K562 (cell line): ENCODE results near the gene ALOX12. TPM values are rescaled to one million over a fixed set of nuclear protein-coding genes. Genes with fewer than 3 reads are reported as not detected.

Experiments
- BHLHE40 ChIP-seq: IDR thresholded peaks from 2 replicates; pipeline ENCODE4 v1.6.1; 2011; ENCODE audit warnings: low read length, improper control_type of control experiment
- CBFB ChIP-seq: sonication (generic); formaldehyde crosslinking; IDR thresholded peaks from 2 replicates; pipeline ENCODE4 v1.4.0; 2020; ENCODE audit warnings: mild to moderate bottlenecking, missing genetic modification reagents
- CTCF ChIP-seq, 3 experiments: IDR thresholded peaks in 2 of 3; conservative IDR thresholded peaks in 1 of 3; 2 replicates each; pipeline ENCODE4 v1.5.1; 2011 to 2012; ENCODE audit warnings: low read length in 3 of 3, mild to moderate bottlenecking in 3 of 3, control low read depth in 2 of 3, improper control_type of control experiment in 1 of 3, inconsistent platforms in 1 of 3, low read depth in 1 of 3, mixed read lengths in 1 of 3, moderate library complexity in 1 of 3; ENCODE audit not compliant: insufficient read depth in 2 of 3
- FOXK2 ChIP-seq, 2 experiments: fragments of 450-650 bp; IDR thresholded peaks in 1 of 2; conservative IDR thresholded peaks in 1 of 2; 2 replicates each; pipeline ENCODE4 v1.6.1; 2016; ENCODE audit warnings: low read depth in 2 of 2, mild to moderate bottlenecking in 1 of 2
- GABPB1 ChIP-seq: sonication (generic); formaldehyde crosslinking; IDR thresholded peaks from 2 replicates; pipeline ENCODE4 v1.8.0; 2022; ENCODE audit warnings: mild to moderate bottlenecking, missing genetic modification reagents
- JUN ChIP-seq, 2 experiments: sonication (generic) in 1 of 2; formaldehyde crosslinking in 1 of 2; IDR thresholded peaks; 2 replicates each; pipeline versions ENCODE4 v1.6.1 to v1.8.0; 2012 to 2022; ENCODE audit warnings: borderline replicate concordance in 2 of 2, mild to moderate bottlenecking in 2 of 2, improper control_type of control experiment in 1 of 2, low read depth in 1 of 2, low read length in 1 of 2, missing genetic modification reagents in 1 of 2
- MBD2 ChIP-seq: sonication (generic); IDR thresholded peaks from 2 replicates; pipeline ENCODE4 v1.6.1; 2016; ENCODE audit warnings: low read depth, borderline replicate concordance
- NKRF ChIP-seq: fragments of 450-650 bp; IDR thresholded peaks from 2 replicates; pipeline ENCODE4 v1.6.1; 2016; ENCODE audit warnings: borderline replicate concordance
- NR4A1 ChIP-seq, 2 experiments: fragments of 250-450 bp in 1 of 2; fragments of 450-650 bp in 1 of 2; sonication (Bioruptor Pico) in 1 of 2; IDR thresholded peaks; 2 replicates each; pipeline versions ENCODE4 v1.4.0 to v1.6.1; 2016 to 2020; ENCODE audit warnings: mild to moderate bottlenecking in 2 of 2, missing compliant biosample characterization in 1 of 2, missing genetic modification characterization in 1 of 2, moderate library complexity in 1 of 2
- POLR2AphosphoS5 ChIP-seq: IDR thresholded peaks from 2 replicates; pipeline ENCODE4 v1.6.1; 2011; ENCODE audit warnings: mild to moderate bottlenecking, low read depth, low read length, moderate library complexity; ENCODE audit not compliant: control insufficient read depth, insufficient read depth
- POLR2H ChIP-seq: IDR thresholded peaks from 2 replicates; pipeline ENCODE4 v1.6.1; 2016; ENCODE audit warnings: missing genetic modification characterization, low read depth, mild to moderate bottlenecking, control low read depth, missing compliant biosample characterization, moderate library complexity
- TEAD1 ChIP-seq, 2 experiments: fragments of 450-650 bp in 1 of 2; sonication (generic) in 1 of 2; formaldehyde crosslinking; IDR thresholded peaks; 2 replicates each; pipeline versions ENCODE4 v1.4.0 to v1.8.0; 2020 to 2022; ENCODE audit warnings: mild to moderate bottlenecking in 2 of 2, missing genetic modification reagents in 1 of 2
- ZNF589 ChIP-seq: fragments of 200-800 bp; sonication (Bioruptor generic); IDR thresholded peaks from 2 replicates; pipeline ENCODE4 v1.6.1; 2016; ENCODE audit warnings: low read depth, missing genetic modification characterization, missing compliant biosample characterization
- polyA plus RNA-seq, 8 experiments: library from polyadenylated mRNA; depleted of rRNA in 4 of 8; stranded (reverse) in 5 of 8; unstranded in 3 of 8; fragments of >200 nt; fragmentation: Nextera tagmentation in 2 of 8; fragmentation: Illumina TruSeq in 1 of 8; extraction: Ambion mirVana in 2 of 8; extraction: Trizol in 1 of 8; gene quantifications; 2 replicates each; pipeline versions ENCODE4 v1.2.1 to v1.2.3, GENCODE V29; 2011 to 2014; ENCODE audit warnings: inconsistent platforms in 1 of 8, missing spikeins in 1 of 8
- total RNA-seq, 7 experiments: library from RNA; depleted of rRNA in 6 of 7; stranded (reverse); fragments of >200 nt in 6 of 7; fragmentation: Illumina TruSeq in 2 of 7; extraction: Trizol in 2 of 7; gene quantifications; 2 replicates each; pipeline versions ENCODE4 v1.2.1 to v1.2.3, GENCODE V29; 2011 to 2021; ENCODE audit warnings: low replicate concordance in 1 of 7
- TF ChIP-seq, protein P1 (sequence below): fragments of 250-450 bp; sonication (Bioruptor Pico); IDR thresholded peaks from 2 replicates; pipeline ENCODE4 v1.4.0; 2020; ENCODE audit warnings: mild to moderate bottlenecking
- TF ChIP-seq, protein P2 (sequence below): fragments of 450-650 bp; IDR thresholded peaks from 2 replicates; pipeline ENCODE4 v1.7.1; 2018; ENCODE audit warnings: mild to moderate bottlenecking, low read depth; ENCODE audit not compliant: partially characterized antibody
- TF ChIP-seq, protein P3 (sequence below): sonication (generic); formaldehyde crosslinking; IDR thresholded peaks from 2 replicates; pipeline ENCODE4 v1.9.0; 2022; ENCODE audit warnings: mild to moderate bottlenecking, missing genetic modification reagents

The ALOX12 gene
- total and polyA plus RNA-seq, 9 of the 15 experiments (the other 6 are each of a cell fraction or from before 2014, with no cell fraction given): 0.09 to 1.1 (median 0.47) TPM; not detected in 1

- TF ChIP-seq NKRF (0 out of 2 replicates have a peak, but pooled peaks have one; percentile 9), BHLHE40 (no peak; the same call in 1 of the 2 replicates), TEAD1 (CRISPR knock-in tag; IDR thresholded peaks at IDR 0.05) (no peak; a peak in 1 of 4 replicates), ZNF589 (CRISPR knock-in tag) (peak; percentile 77; the same call in 1 of the 2 replicates), GABPB1 (CRISPR knock-in tag) (peak; percentile 95), POLR2AphosphoS5 (peak; percentile 75), CBFB (no peak), FOXK2 (conservative IDR thresholded peaks at IDR 0.05 in 1 of 2, IDR thresholded peaks at IDR 0.05 in 1 of 2; ENCODE audit: low read depth in 2 of 2) (peak; percentile 35 to 63; a peak in 3 of 4 replicates), CTCF (IDR thresholded peaks at IDR 0.05 in 2 of 3, conservative IDR thresholded peaks at IDR 0.05 in 1 of 3; ENCODE audit: insufficient read depth in 2 of 3, low read depth in 1 of 3, low read length in 3 of 3) (peak in 2 of 3 experiments; percentile 63 to 74; a peak in 5 of 6 replicates), POLR2H (tag) (0 out of 2 replicates have a peak, but pooled peaks have one; percentile 51), JUN (IDR thresholded peaks at IDR 0.05; ENCODE audit: borderline replicate concordance, low read depth, low read length) (peak; percentile 68), JUN (CRISPR knock-in tag; IDR thresholded peaks at IDR 0.05; ENCODE audit: borderline replicate concordance) (no peak), MBD2 (peak; percentile 52; the same call in 1 of the 2 replicates), NR4A1 (CRISPR knock-in tag; IDR thresholded peaks at IDR 0.05) (no peak), NR4A1 (tag; IDR thresholded peaks at IDR 0.05) (no peak)
- TF ChIP-seq, protein P1, sequence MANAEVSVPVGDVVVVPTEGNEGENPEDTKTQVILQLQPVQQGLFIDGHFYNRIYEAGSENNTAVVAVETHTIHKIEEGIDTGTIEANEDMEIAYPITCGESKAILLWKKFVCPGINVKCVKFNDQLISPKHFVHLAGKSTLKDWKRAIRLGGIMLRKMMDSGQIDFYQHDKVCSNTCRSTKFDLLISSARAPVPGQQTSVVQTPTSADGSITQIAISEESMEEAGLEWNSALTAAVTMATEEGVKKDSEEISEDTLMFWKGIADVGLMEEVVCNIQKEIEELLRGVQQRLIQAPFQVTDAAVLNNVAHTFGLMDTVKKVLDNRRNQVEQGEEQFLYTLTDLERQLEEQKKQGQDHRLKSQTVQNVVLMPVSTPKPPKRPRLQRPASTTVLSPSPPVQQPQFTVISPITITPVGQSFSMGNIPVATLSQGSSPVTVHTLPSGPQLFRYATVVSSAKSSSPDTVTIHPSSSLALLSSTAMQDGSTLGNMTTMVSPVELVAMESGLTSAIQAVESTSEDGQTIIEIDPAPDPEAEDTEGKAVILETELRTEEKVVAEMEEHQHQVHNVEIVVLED (CRISPR knock-in tag): peak; percentile 27; the same call in 1 of the 2 replicates
- TF ChIP-seq, protein P2, sequence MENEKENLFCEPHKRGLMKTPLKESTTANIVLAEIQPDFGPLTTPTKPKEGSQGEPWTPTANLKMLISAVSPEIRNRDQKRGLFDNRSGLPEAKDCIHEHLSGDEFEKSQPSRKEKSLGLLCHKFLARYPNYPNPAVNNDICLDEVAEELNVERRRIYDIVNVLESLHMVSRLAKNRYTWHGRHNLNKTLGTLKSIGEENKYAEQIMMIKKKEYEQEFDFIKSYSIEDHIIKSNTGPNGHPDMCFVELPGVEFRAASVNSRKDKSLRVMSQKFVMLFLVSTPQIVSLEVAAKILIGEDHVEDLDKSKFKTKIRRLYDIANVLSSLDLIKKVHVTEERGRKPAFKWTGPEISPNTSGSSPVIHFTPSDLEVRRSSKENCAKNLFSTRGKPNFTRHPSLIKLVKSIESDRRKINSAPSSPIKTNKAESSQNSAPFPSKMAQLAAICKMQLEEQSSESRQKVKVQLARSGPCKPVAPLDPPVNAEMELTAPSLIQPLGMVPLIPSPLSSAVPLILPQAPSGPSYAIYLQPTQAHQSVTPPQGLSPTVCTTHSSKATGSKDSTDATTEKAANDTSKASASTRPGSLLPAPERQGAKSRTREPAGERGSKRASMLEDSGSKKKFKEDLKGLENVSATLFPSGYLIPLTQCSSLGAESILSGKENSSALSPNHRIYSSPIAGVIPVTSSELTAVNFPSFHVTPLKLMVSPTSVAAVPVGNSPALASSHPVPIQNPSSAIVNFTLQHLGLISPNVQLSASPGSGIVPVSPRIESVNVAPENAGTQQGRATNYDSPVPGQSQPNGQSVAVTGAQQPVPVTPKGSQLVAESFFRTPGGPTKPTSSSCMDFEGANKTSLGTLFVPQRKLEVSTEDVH: peak; percentile 63
- TF ChIP-seq, protein P3, sequence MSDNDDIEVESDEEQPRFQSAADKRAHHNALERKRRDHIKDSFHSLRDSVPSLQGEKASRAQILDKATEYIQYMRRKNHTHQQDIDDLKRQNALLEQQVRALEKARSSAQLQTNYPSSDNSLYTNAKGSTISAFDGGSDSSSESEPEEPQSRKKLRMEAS (CRISPR knock-in tag): peak; percentile 50
These were observed 18.6 kb downstream of the ALOX12 start (continued) for GRCh38 chr17:7014261-7014994.
